Stimulated activated naive B cell treated with anti-CD40 and anti-IgM and Interleukin-4, amounts not matched to agents 10 μg/mL and 1 μg/mL and 100 μg/mL, for 72 hours (primary cell): Measurements from ENCODE around the gene AK9.
"Not testable (repeated sequence)": the region's sequence is repeated elsewhere in the genome, so short reads cannot be mapped to it uniquely, and the experiment has no call there.

Source experiments
- ATAC-seq, 2 donors: fragments of 150-1000 bp; cut with Tn5 transposase; replicated peaks; 2 replicates each; pipeline ENCODE4 v1.10.0; 2021; ENCODE audit warnings: moderate library complexity in 1 of 2
- DNase-seq: peaks from one replicate; pipeline ENCODE4 v3.0.0; 2021
- H3K27ac Mint-ChIP-seq: one replicate; pipeline ENCODE4 v1.8.0; 2022; ENCODE audit warnings: mild to moderate bottlenecking, mixed read lengths
- H3K27me3 Mint-ChIP-seq, 2 donors: one replicate each; pipeline ENCODE4 v1.8.0; 2022; ENCODE audit warnings: mixed read lengths in 2 of 2
- H3K36me3 Mint-ChIP-seq, 2 donors: one replicate each; pipeline ENCODE4 v1.8.0; 2022; ENCODE audit warnings: mixed read lengths in 2 of 2, mild to moderate bottlenecking in 1 of 2
- H3K4me1 Mint-ChIP-seq, 2 donors: one replicate each; pipeline ENCODE4 v1.8.0; 2022; ENCODE audit warnings: mixed read lengths in 2 of 2, mild to moderate bottlenecking in 1 of 2
- H3K4me3 Mint-ChIP-seq, 2 donors: one replicate each; pipeline ENCODE4 v1.8.0; 2022; ENCODE audit warnings: mild to moderate bottlenecking in 2 of 2, mixed read lengths in 2 of 2, moderate library complexity in 1 of 2
- H3K9me3 Mint-ChIP-seq, 2 donors: one replicate each; pipeline ENCODE4 v1.8.0; 2022; ENCODE audit warnings: mixed read lengths in 2 of 2, mild to moderate bottlenecking in 1 of 2

AK9 gene

DNA sequence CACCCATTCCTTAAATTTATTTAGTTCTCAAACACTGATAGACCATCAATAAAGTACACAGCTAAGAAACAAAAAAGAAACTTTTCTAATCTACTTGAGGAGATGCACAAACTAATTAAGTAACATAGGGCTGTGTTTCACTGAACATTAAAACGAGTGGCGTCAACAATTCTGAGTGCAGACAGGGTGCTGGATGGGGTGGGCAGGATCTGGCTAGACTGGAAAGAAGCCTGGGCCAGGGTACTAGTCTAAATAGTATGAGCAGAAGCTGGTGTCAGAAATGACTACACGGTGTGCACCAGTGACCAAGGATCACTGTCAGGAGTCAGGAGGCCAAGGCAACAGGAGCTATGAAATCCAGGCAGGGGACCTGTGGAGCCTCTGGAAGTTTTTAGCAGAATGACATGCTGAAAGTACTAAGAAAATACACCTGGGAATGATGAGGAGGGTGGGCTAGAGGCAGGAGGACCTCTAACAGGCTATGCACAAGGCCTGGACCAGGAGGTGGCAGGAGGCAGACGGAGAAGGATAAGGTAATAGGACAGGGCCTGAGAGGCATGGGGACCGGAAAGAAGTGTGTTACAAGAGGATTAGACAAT is 221.3 kb downstream of the AK9 start:
- Mint-ChIP-seq H3K9me3 (no peaks in the 10 kb centered on the region), H3K27ac (no peak overlapping the region), H3K4me1 (peaks cover 53 to 80% of the 10 kb centered on the region in 2 donors), H3K4me3 (no peak overlapping the region), H3K27me3 (no peaks in the 10 kb centered on the region), H3K36me3 (peaks cover 66 to 90% of the 10 kb centered on the region in 2 donors)
- no peak for DNase-seq
- no peak for ATAC-seq

DNA sequence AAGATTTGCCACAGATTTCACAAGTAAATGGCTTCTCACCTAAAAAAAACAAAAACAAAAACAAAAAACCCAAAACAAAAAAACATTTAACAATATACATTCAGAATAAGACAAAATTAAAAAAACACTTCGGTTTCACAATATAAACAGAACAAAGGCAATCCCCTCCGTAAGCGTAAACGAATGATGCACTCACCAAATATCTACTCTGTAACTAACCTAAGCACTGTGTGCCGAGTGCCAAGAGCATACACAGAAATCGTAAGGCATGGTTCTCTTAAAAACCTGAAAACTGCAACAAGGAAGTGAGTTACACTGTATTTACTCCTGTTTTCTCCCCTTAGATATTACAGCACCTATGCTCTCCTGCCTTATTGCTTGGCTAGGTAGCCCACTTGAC is 223.3 kb downstream of the AK9 start:
- Mint-ChIP-seq H3K4me1 (peaks cover 47 to 81% of the 10 kb centered on the region in 2 donors), H3K9me3 (no peaks in the 10 kb centered on the region), H3K27ac (no peak overlapping the region), H3K4me3 (no peak overlapping the region), H3K36me3 (peaks cover 59 to 84% of the 10 kb centered on the region in 2 donors), H3K27me3 (no peaks in the 10 kb centered on the region)
- ATAC-seq (no peak), DNase-seq (no peak)

GRCh38 chr6:109466212-109466923 is 224.6 kb downstream of the AK9 start:
- Mint-ChIP-seq H3K4me1 (peaks cover 42 to 77% of the 10 kb centered on the region in 2 donors), H3K27ac (peak overlapping the region; percentile 26), H3K36me3 (peaks cover 57 to 81% of the 10 kb centered on the region in 2 donors), H3K27me3 (no peaks in the 10 kb centered on the region), H3K9me3 (peaks cover 0 to 4% of the 10 kb centered on the region in 2 donors), H3K4me3 (peak overlapping the region; percentile 2 to 21)
- ATAC-seq (peak; percentile 61 to 81), DNase-seq (no peak)

DNA sequence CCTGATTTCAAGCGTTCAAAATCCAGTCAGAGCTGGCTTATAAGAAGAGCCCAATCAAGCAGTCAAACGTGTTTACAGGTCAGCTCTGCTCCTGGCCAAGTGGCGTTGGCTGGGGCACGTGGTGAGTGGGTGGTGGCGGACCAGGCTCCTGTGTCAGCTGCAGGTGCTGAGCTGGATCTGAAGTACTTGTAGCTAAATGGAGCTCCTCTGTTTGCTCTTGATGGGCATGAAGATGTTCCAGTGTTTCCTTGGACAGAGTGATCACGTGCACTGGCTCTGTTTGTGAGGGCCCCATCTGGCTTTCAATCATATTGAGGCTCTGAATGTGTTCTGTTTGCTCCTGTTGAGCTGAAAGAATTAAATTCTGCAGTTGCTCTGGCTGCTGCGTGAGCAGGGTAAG is 225.2 kb downstream of the AK9 start:
- ATAC-seq (peak in 1 of 2 donors; percentile 20), DNase-seq (no peak)
- H3K36me3 Mint-ChIP-seq: peaks cover 57 to 81% of the 10 kb centered on the region in 2 donors
- H3K9me3 Mint-ChIP-seq: peaks cover 1 to 4% of the 10 kb centered on the region in 2 donors
- H3K27me3 Mint-ChIP-seq: no peaks in the 10 kb centered on the region
- peak overlapping the region; percentile 66 for H3K27ac Mint-ChIP-seq
- H3K4me1 Mint-ChIP-seq: peaks cover 43 to 71% of the 10 kb centered on the region in 2 donors
- H3K4me3 Mint-ChIP-seq: peak overlapping the region in 1 of 2 donors; percentile 7

- Mint-ChIP-seq H3K27ac (peak overlapping the region; percentile 86), H3K9me3 (peaks cover 1 to 4% of the 10 kb centered on the region in 2 donors), H3K4me3 (no peak overlapping the region), H3K4me1 (peaks cover 45 to 76% of the 10 kb centered on the region in 2 donors), H3K27me3 (no peaks in the 10 kb centered on the region), H3K36me3 (peaks cover 32 to 59% of the 10 kb centered on the region in 2 donors)
- DNase-seq: no peak
- ATAC-seq: no peak
Measured at GRCh38 chr6:109461733-109462526, 229.1 kb downstream of the AK9 start.

GRCh38 chr6:109461205-109461604 is 229.8 kb downstream of the AK9 start:
- DNase-seq, ATAC-seq, H3K9me3 Mint-ChIP-seq, H3K4me3 Mint-ChIP-seq, H3K27ac Mint-ChIP-seq, H3K27me3 Mint-ChIP-seq: not testable (repeated sequence)
- peaks cover 29 to 57% of the 10 kb centered on the region in 2 donors for H3K36me3 Mint-ChIP-seq
- peaks cover 46 to 77% of the 10 kb centered on the region in 2 donors for H3K4me1 Mint-ChIP-seq

DNA sequence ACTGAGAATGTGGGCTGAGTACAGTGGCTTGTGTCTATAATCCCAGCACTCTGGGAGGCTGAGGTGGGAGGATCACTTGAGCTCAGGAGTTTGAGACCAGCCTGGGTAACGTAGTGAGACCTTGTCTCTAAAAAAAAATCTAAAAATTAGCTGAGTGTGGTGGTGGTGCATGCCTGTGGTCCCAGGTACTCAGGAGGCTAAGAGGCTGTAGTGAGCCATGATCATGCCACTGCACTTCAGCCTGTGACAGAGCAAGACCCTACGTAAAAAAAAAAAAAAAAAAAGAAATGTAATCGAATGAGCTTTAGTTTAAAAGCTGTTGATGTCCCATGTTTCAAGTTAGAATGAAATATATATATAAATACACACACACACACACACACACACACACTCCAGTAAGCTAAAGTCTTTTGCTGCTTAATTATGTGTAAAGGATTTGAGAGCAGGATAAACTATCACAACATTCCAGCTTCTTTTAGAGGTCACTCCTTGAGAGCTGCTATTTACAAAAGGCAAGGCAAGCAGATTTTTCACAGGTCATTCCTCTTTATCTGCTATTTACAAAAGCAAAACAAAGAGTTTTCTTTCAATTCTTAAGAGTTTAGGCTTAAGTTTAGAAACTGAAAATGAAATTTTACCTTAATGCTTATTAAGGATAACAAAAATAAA is 230.7 kb downstream of the AK9 start:
- peaks cover 38 to 71% of the 10 kb centered on the region in 2 donors for H3K4me1 Mint-ChIP-seq
- ATAC-seq: no peak
- DNase-seq: no peak
- no peaks in the 10 kb centered on the region for H3K27me3 Mint-ChIP-seq
- H3K9me3 Mint-ChIP-seq: peaks cover 1 to 4% of the 10 kb centered on the region in 2 donors
- H3K4me3 Mint-ChIP-seq: no peak overlapping the region
- peak overlapping the region; percentile 49 for H3K27ac Mint-ChIP-seq
- peaks cover 24 to 49% of the 10 kb centered on the region in 2 donors for H3K36me3 Mint-ChIP-seq

- peaks cover 36 to 68% of the 10 kb centered on the region in 2 donors for H3K4me1 Mint-ChIP-seq
Measured at GRCh38 chr6:109458774-109459531, 232.0 kb downstream of the AK9 start.

DNA sequence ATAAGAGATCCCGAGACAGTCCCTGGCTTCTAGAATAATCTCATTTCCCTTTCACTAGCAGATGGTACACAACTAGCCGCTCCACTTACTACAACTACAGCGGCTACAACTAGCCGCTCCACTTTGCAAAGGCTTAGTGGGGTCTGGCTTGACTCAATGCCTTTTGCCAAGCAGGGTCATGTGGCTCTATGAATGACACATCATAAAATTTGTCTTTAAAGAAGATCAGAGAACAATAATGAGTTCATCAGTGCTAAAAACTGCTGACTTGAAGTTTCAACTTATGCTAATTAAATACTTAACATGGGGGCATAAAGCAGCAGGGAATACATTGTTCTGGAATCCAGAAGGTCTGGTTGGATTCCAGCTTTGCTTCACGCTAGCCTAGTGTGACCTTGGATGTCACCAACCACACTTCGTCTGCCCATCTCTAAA is 233.4 kb downstream of the AK9 start:
- peaks cover 1 to 4% of the 10 kb centered on the region in 2 donors for H3K9me3 Mint-ChIP-seq
- peak overlapping the region; percentile 85 for H3K27ac Mint-ChIP-seq
- ATAC-seq (no peak), DNase-seq (no peak)
- H3K4me3 Mint-ChIP-seq: peak overlapping the region in 1 of 2 donors; percentile 81
- no peaks in the 10 kb centered on the region for H3K27me3 Mint-ChIP-seq
- peaks cover 24 to 54% of the 10 kb centered on the region in 2 donors for H3K36me3 Mint-ChIP-seq
- H3K4me1 Mint-ChIP-seq: peaks cover 41 to 74% of the 10 kb centered on the region in 2 donors

More at GRCh38 chr6:109458774-109459531, 232.0 kb downstream of the AK9 start:
- Mint-ChIP-seq H3K27me3 (no peaks in the 10 kb centered on the region), H3K36me3 (peaks cover 21 to 52% of the 10 kb centered on the region in 2 donors), H3K9me3 (peaks cover 1 to 4% of the 10 kb centered on the region in 2 donors), H3K27ac (peak overlapping the region; percentile 82), H3K4me3 (peak overlapping the region; percentile 7 to 35)
- DNase-seq: peak; percentile 67
- peak; percentile 45 to 47 for ATAC-seq

DNA sequence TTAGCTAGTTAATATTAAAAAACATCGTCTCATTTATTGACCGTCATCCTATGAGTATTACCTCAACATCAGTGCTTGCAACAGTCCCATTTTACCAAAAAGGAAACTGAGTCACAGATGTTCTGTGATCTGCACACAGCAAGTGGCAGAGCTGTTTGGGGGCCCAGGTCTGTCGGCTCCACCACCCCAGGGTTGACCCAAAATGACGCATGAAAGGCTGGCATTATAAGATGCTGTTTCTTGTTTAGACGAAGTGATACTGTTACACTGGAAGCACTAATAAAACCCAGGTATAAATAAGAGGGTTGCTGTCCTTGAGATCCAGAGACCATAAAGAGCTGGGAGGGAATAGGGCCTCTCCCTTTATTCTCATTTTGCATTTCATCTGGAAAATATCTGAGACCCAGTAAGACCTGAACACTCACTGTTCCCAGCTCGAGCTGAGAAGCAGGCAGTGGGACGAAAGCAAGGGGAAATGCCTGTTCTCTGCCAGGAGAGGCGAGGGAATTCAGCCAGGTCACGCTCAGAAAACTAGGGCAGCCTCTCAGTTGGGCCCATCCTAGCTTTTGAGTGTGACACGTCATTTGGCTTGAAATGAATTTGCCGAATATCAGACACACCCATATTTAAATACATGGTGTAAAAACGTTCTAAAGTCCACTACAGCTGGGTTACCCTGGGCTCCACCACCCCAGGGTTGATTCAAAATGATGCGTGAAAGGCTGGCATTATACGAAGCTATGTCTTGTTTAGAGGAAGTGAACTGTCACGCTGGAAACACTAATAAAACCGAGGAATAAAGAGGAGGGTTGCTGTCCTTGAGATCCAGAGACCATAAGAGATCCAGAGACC is 234.1 kb downstream of the AK9 start:
- H3K27ac Mint-ChIP-seq: peak overlapping the region; percentile 85
- H3K36me3 Mint-ChIP-seq: peaks cover 24 to 54% of the 10 kb centered on the region in 2 donors
- H3K27me3 Mint-ChIP-seq: no peaks in the 10 kb centered on the region
- ATAC-seq (no peak), DNase-seq (no peak)
- peaks cover 39 to 74% of the 10 kb centered on the region in 2 donors for H3K4me1 Mint-ChIP-seq
- peaks cover 1 to 2% of the 10 kb centered on the region in 2 donors for H3K9me3 Mint-ChIP-seq
- H3K4me3 Mint-ChIP-seq: peak overlapping the region; percentile 81 to 96

DNA sequence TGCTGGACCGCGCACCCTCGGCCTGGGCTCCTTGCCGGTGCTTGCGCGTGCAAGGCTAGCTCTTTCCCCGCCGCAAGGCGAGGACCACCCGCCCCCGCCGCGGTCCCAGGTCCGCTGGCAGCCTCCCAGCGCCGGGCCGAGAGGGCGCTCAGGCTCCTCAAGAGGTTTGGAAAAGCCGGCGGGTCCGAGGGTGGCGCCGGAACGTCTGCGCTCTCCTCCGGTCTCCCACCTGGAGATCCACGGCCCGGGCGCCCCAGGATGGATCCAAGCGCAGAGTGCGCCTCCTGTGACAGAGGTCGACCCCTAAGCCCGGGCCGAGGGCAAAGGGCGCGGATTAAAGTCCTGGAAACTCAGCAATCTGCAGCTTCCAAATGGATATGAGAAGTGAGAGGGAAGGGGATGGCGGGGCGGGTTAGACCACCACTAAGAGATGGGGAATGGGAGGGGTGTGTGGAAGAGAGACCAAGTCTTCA is 234.9 kb downstream of the AK9 start:
- Mint-ChIP-seq H3K4me3 (peak overlapping the region; percentile 81 to 96), H3K36me3 (peaks cover 24 to 54% of the 10 kb centered on the region in 2 donors)

GRCh38 chr6:109455437-109456110 is 235.4 kb downstream of the AK9 start, which contains the start of gene MICAL1:
TSS of gene MICAL1 (minus strand) at chr6:109455772. CDS start at chr6:109454196, 1,576 bp downstream.
- H3K4me1 Mint-ChIP-seq: peaks cover 43 to 81% of the 10 kb centered on the region in 2 donors
- ATAC-seq (peak; percentile 64 to 66), DNase-seq (peak; percentile 84)
- H3K27ac Mint-ChIP-seq: peak within 1 kb of the TSS; percentile 100
- H3K27me3 Mint-ChIP-seq: no peaks in the 10 kb centered on the region
- peaks cover 22 to 54% of the 10 kb centered on the region in 2 donors for H3K36me3 Mint-ChIP-seq
- H3K4me3 Mint-ChIP-seq: peak within 1 kb of the TSS; percentile 93 to 96
- H3K9me3 Mint-ChIP-seq: no peaks in the 10 kb centered on the region

More for the DNA sequence above, 234.9 kb downstream of the AK9 start:
- no peak for DNase-seq
- H3K9me3 Mint-ChIP-seq: peaks cover 0 to 1% of the 10 kb centered on the region in 2 donors
- peak overlapping the region; percentile 88 for H3K27ac Mint-ChIP-seq
- peak in 1 of 2 donors; percentile 1 for ATAC-seq
- peaks cover 41 to 77% of the 10 kb centered on the region in 2 donors for H3K4me1 Mint-ChIP-seq
- H3K27me3 Mint-ChIP-seq: no peaks in the 10 kb centered on the region
